Endodermal cell (in vitro differentiated cells): ENCODE results near the gene C9orf78. TPM values are rescaled to one million over a fixed set of nuclear protein-coding genes. Genes with fewer than 3 reads are reported as not detected.

Experiments used
- DNase-seq: peaks from one replicate; pipeline ENCODE4 v3.0.0-alpha.2; 2017
- H3K27ac ChIP-seq: 2 replicates; pipeline ENCODE4 v1.5.1; 2013; ENCODE audit warnings: mild to moderate bottlenecking, low read depth, low read length, moderate library complexity
- H3K27me3 ChIP-seq: 2 replicates; pipeline ENCODE4 v1.6.1; 2013; ENCODE audit warnings: mild to moderate bottlenecking, low read length, moderate library complexity; ENCODE audit not compliant: insufficient read depth, control insufficient read depth, poor library complexity, severe bottlenecking
- H3K36me3 ChIP-seq: 2 replicates; pipeline ENCODE4 v1.7.0; 2013; ENCODE audit warnings: mild to moderate bottlenecking, low read length, moderate library complexity; ENCODE audit not compliant: control insufficient read depth, insufficient read depth
- H3K4me1 ChIP-seq: one replicate; pipeline ENCODE4 v1.7.0; 2013; ENCODE audit warnings: low read length; ENCODE audit not compliant: control insufficient read depth, insufficient read depth
- H3K4me3 ChIP-seq: 2 replicates; pipeline ENCODE4 v1.5.1; 2013; ENCODE audit warnings: mild to moderate bottlenecking, low read length, moderate library complexity
- H3K9ac ChIP-seq: 2 replicates; pipeline ENCODE4 v1.6.1; 2013; ENCODE audit warnings: mild to moderate bottlenecking, low read length, moderate library complexity; ENCODE audit not compliant: poor library complexity, severe bottlenecking; ENCODE audit errors: extremely low read depth
- H3K9me3 ChIP-seq: 2 replicates; pipeline ENCODE4 v1.6.1; 2013; ENCODE audit warnings: mild to moderate bottlenecking, low read length, moderate library complexity; ENCODE audit not compliant: control insufficient read depth
- H3K27ac Mint-ChIP-seq: 2 replicates; pipeline ENCODE4 v1.8.0; 2020; ENCODE audit warnings: mixed read lengths
- H3K27me3 Mint-ChIP-seq: 2 replicates; pipeline ENCODE4 v1.8.0; 2021; ENCODE audit warnings: mild to moderate bottlenecking, mixed read lengths; ENCODE audit not compliant: insufficient read depth
- H3K36me3 Mint-ChIP-seq: 2 replicates; pipeline ENCODE4 v1.8.0; 2020; ENCODE audit warnings: low read depth, mixed read lengths
- H3K4me1 Mint-ChIP-seq: 2 replicates; pipeline ENCODE4 v1.8.0; 2020; ENCODE audit warnings: mixed read lengths
- H3K4me3 Mint-ChIP-seq: 2 replicates; pipeline ENCODE4 v1.8.0; 2020; ENCODE audit warnings: mild to moderate bottlenecking, moderate library complexity, mixed read lengths
- H3K9me3 Mint-ChIP-seq: 2 replicates; pipeline ENCODE4 v1.8.0; 2020; ENCODE audit warnings: mild to moderate bottlenecking, mixed read lengths
- WGBS, 2 experiments: methylation state at CpG; one replicate each; pipeline versions ENCODE4 v1.1.5 to v1.1.7; 2013; ENCODE audit warnings: missing lambda C conversion rate in 2 of 2, mixed read lengths in 1 of 2; ENCODE audit not compliant: insufficient coverage in 1 of 2, insufficient read length in 1 of 2; 5-methylcytosine and 5-hydroxymethylcytosine counted together
- total RNA-seq, 2 donors: library from RNA; stranded (reverse); fragmentation: NEBNext Ultra II Directional in 1 of 2; extraction: Animal tissue kit (Norgen Biotek cat#: 25700) in 1 of 2; gene quantifications; 2 replicates in 1 of 2; 3 replicates in 1 of 2; pipeline ENCODE4 v1.2.1, GENCODE V29; 2021
- TF ChIP-seq, protein P1 (sequence below): fragments of 200-600 bp; sonication (generic); conservative IDR thresholded peaks from 2 replicates; pipeline ENCODE4 v1.5.0; 2021; ENCODE audit warnings: antibody characterized with exemption, mild to moderate bottlenecking

The C9orf78 gene
- total RNA-seq, 2 donors from 2014 or later = 29.9 to 34.1 TPM

DNA sequence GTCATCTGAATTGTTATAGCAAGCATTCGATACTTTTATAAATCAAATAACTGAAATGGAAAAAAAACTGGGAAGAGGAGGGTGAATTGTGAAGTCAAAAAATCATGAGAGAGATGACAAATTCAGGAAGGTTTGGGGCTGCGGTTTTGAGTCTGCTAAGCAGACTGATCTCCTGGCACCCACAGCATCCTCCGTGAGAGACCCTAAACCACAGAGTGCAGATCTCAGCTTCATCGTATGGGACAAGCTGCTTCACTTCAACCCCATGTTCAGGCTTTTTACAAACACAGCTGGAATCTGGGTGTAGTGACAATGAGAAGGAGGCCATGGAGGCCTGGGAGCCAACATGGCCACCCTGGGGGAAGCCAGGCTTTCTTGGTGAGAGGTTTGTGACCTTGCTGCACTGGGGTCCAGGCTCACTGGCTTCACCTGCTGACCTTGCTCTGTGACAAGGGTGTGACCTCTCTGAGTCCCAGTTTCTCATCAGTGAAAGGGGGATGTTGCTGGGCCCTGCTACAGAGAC is 19.6 kb upstream of the C9orf78 start:
- Histone ChIP-seq H3K9ac (no peak overlapping the region), H3K36me3 (peaks cover 34% of the 10 kb centered on the region), H3K4me1 (no peaks in the 10 kb centered on the region), H3K27ac (no peak overlapping the region), H3K9me3 (no peaks in the 10 kb centered on the region), H3K4me3 (no peak overlapping the region), H3K27me3 (no peaks in the 10 kb centered on the region)
- H3K27me3 Mint-ChIP-seq = no peaks in the 10 kb centered on the region
- H3K9me3 Mint-ChIP-seq = no peaks in the 10 kb centered on the region
- no peak overlapping the region for H3K27ac Mint-ChIP-seq
- peaks cover 49% of the 10 kb centered on the region for H3K36me3 Mint-ChIP-seq
- 80 to 95% methylated on average over 1 to 4 of the region's 4 CpGs for WGBS, 2 experiments
- TF ChIP-seq, protein P1, sequence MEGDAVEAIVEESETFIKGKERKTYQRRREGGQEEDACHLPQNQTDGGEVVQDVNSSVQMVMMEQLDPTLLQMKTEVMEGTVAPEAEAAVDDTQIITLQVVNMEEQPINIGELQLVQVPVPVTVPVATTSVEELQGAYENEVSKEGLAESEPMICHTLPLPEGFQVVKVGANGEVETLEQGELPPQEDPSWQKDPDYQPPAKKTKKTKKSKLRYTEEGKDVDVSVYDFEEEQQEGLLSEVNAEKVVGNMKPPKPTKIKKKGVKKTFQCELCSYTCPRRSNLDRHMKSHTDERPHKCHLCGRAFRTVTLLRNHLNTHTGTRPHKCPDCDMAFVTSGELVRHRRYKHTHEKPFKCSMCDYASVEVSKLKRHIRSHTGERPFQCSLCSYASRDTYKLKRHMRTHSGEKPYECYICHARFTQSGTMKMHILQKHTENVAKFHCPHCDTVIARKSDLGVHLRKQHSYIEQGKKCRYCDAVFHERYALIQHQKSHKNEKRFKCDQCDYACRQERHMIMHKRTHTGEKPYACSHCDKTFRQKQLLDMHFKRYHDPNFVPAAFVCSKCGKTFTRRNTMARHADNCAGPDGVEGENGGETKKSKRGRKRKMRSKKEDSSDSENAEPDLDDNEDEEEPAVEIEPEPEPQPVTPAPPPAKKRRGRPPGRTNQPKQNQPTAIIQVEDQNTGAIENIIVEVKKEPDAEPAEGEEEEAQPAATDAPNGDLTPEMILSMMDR = no peak
- no peaks in the 10 kb centered on the region for H3K4me1 Mint-ChIP-seq
- DNase-seq = no peak
- no peak overlapping the region for H3K4me3 Mint-ChIP-seq

DNA sequence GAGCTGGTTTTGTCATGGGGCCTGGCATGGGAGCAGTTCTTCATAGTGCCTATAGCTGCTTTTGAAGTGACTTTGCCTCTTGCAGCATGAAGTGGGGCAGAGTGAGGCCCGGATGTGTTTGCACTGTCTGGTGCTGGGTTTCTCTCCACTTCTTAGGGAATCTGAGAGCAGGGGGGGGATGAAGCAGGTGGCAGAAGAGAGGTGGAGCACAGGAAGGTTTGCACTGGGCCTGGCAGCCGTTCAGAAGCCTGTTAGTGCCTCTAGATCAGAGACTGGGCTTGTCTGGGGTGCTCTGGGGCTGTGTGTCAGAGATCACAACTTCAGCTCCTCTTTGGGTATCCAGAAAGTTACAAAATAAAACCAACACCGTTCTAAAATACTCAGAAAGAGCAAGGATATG is 18.5 kb upstream of the C9orf78 start:
- no peaks in the 10 kb centered on the region for H3K9me3 Mint-ChIP-seq
- Histone ChIP-seq H3K27me3 (no peaks in the 10 kb centered on the region), H3K9ac (no peak overlapping the region), H3K4me1 (no peaks in the 10 kb centered on the region), H3K36me3 (peaks cover 34% of the 10 kb centered on the region), H3K27ac (no peak overlapping the region), H3K9me3 (no peaks in the 10 kb centered on the region), H3K4me3 (no peak overlapping the region)
- no peak overlapping the region for H3K27ac Mint-ChIP-seq
- TF ChIP-seq, protein P1 = no peak
- H3K4me3 Mint-ChIP-seq = no peak overlapping the region
- H3K4me1 Mint-ChIP-seq = no peaks in the 10 kb centered on the region
- no peak for DNase-seq
- H3K27me3 Mint-ChIP-seq = no peaks in the 10 kb centered on the region
- WGBS, 2 experiments = 57 to 59% methylated on average over 3 of the region's 3 CpGs
- peaks cover 47% of the 10 kb centered on the region for H3K36me3 Mint-ChIP-seq

DNA sequence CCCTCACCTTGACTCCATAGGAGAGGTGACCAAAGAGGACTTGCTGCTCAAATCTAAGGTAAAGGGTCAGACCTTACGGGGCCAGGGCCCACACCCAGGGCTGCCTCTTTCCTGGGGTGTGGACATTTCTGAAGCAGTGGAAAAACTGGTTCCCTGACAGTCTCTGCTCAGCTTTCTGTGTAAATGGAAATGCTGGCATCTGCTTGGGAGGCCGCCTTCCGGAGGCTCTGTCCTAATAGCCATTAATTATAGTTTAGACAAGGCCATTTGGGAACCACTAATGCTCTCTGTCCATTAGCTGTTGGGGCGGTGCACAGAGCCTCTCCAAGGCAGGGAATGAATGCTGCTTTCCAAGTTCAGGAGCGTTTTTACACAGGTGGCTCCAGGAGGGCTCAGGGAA is 17.5 kb upstream of the C9orf78 start:
- peaks cover 34% of the 10 kb centered on the region for H3K36me3 ChIP-seq
- H3K9ac ChIP-seq = no peak overlapping the region
- H3K9me3 Mint-ChIP-seq = no peaks in the 10 kb centered on the region
- H3K4me3 Mint-ChIP-seq = no peak overlapping the region
- 87 to 88% methylated on average over 4 to 5 of the region's 5 CpGs for WGBS, 2 experiments
- H3K27me3 Mint-ChIP-seq = no peaks in the 10 kb centered on the region
- H3K4me1 Mint-ChIP-seq = no peaks in the 10 kb centered on the region
- no peaks in the 10 kb centered on the region for H3K27me3 ChIP-seq
- TF ChIP-seq, protein P1 = no peak
- peaks cover 40% of the 10 kb centered on the region for H3K36me3 Mint-ChIP-seq
- no peak overlapping the region for H3K27ac Mint-ChIP-seq
- H3K4me3 ChIP-seq = no peak overlapping the region
- DNase-seq = no peak
- no peaks in the 10 kb centered on the region for H3K4me1 ChIP-seq
- no peak overlapping the region for H3K27ac ChIP-seq
- no peaks in the 10 kb centered on the region for H3K9me3 ChIP-seq
